Gastrocnemius medialis (tissue), 4 donors: ENCODE measurements around the gene ZNF599.

Experiments used
- POLR2A ChIP-seq, 2 donors: fragments of 450-650 bp; IDR thresholded peaks; one replicate each; pipeline ENCODE4 v1.6.1; 2017; ENCODE audit warnings: antibody characterized with exemption in 2 of 2, mild to moderate bottlenecking in 2 of 2, moderate library complexity in 2 of 2
- TF ChIP-seq, protein P1 (sequence below), 5 experiments: fragments of 450-650 bp in 3 of 5; fragments of 200-600 bp in 2 of 5; sonication (generic) in 2 of 5; IDR thresholded peaks in 4 of 5; conservative IDR thresholded peaks in 1 of 5; 1 replicate in 4 of 5; 2 replicates in 1 of 5; pipeline ENCODE4 v1.5.1; 2016 to 2019; ENCODE audit warnings: antibody characterized with exemption in 5 of 5, mild to moderate bottlenecking in 3 of 5, moderate library complexity in 3 of 5

DNA sequence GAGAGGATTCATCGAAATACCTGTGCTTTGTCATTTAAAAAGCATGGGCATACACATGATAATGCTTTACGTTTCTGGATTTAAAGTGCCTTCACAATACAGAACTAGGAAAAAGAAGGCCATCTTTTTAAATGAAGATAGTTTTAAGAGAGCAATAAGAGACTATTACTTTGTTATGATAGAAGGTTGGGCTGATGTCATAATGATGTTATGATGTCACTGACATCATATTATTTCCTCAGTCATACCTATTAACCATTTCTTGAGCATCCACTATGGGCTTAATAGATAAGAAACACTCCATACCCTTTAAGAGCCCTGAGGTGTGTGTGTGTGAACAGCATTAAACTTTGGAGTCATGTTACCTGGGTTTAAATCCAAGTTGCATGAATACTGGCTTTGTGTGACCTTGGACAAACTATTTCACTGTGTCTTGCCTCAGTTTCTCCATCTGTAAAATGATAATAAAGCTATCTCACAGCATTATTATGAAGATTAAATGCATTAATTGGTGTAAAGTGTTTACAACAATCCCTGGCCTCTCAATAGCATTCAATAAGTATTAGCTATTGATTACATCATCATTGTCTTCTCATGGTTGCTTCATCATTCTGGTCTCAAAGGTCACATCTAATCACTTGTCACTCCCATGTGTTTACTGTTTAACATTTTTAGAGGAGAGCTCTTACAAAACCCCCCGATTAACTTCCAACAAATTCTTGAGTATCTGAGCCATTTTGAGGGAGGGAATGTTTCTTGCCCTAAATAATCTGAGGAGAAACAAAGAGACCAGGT lies 27.9 kb downstream of the ZNF599 start:
- TF ChIP-seq, protein P1, sequence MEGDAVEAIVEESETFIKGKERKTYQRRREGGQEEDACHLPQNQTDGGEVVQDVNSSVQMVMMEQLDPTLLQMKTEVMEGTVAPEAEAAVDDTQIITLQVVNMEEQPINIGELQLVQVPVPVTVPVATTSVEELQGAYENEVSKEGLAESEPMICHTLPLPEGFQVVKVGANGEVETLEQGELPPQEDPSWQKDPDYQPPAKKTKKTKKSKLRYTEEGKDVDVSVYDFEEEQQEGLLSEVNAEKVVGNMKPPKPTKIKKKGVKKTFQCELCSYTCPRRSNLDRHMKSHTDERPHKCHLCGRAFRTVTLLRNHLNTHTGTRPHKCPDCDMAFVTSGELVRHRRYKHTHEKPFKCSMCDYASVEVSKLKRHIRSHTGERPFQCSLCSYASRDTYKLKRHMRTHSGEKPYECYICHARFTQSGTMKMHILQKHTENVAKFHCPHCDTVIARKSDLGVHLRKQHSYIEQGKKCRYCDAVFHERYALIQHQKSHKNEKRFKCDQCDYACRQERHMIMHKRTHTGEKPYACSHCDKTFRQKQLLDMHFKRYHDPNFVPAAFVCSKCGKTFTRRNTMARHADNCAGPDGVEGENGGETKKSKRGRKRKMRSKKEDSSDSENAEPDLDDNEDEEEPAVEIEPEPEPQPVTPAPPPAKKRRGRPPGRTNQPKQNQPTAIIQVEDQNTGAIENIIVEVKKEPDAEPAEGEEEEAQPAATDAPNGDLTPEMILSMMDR (IDR thresholded peaks at IDR 0.05 in 4 of 5, conservative IDR thresholded peaks at IDR 0.05 in 1 of 5): no peak
- TF ChIP-seq POLR2A (IDR thresholded peaks at IDR 0.05): no peak
